ENCODE data around the gene OPRM1. TPM values are rescaled to one million over a fixed set of nuclear protein-coding genes. Genes with fewer than 3 reads are reported as not detected.

Gene OPRM1
- total RNA-seq, 1 experiment from 2014 or later, result not detected

DNA sequence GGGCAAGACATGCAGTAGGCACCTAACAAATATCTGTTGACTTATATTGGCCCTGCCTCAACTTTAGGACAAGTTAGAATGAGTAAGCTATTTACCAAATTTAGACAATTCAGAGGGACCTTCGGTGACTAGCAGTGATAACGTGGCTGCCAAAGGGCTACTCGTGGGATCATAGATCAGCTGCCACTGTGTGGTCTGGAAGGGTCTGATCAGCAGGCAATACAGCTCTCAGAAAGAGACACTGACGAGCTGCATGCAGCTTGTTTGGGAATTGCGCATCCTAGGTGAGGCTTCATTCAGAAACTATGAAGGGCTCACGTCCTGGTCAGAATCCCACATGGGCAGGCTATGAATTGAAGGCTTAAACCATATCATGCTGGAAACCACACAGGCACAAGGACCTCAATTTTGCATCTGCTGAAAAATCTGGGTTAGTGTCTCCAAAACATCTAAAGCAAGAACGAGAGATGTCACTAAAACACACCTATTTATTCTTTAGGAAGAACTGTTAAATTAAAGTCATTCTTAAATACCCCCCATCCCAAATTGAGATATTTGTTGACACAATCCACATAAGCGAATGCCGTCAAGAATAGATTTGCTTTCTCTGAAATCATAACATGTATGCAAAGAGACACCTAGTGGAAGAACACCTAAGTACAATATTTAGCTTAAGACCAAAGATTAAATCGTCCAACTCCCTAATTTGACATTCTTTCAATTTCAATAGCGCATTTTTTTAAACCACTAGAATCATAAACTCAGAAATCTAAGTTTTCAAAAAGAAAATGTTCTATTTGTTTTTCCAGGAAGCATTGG lies 238.0 kb downstream of the OPRM1 start:
- DNase-seq (ENCODE audit: low read depth), result peak; percentile 33

DNA sequence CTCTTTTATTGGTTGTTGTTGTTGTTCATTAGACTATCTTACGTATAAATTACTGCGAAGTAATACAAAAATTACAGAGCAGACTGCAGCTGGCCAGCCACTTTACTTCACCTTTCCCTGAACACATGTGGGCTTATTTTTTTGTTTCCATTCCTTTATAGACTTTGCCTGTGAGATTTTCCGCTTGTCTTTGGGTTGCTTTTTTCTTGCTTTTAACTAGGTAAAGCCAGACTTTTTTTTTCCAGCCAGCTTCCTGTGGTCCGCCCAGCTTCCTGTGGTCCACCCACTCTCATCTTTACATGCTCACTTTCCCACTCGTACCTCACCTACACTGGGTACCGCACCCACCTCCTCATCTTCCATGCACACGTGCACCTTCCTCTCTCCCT lies 238.6 kb downstream of the OPRM1 start:
- DNase-seq (ENCODE audit: low read depth), result peak; percentile 39

DNA sequence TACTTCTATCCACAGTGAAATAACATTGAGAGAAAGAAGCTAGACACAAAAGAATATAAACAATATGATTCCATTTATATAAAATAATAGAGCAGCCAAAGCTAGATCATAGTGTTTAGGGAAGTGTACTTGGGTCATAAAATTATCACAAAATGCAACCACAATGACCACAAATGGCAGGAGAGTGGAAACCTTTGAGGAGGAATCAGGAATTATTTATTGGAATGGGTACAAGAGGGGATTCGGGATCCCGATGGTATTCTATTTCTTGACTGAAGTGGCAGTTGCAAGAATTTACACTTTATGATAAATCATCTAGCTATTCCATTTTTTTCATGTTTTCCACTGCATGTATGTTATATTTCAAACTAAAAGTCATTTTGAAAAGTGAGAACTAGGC lies 241.5 kb downstream of the OPRM1 start:
- DNase-seq (ENCODE audit: low read depth), result no peak

DNA sequence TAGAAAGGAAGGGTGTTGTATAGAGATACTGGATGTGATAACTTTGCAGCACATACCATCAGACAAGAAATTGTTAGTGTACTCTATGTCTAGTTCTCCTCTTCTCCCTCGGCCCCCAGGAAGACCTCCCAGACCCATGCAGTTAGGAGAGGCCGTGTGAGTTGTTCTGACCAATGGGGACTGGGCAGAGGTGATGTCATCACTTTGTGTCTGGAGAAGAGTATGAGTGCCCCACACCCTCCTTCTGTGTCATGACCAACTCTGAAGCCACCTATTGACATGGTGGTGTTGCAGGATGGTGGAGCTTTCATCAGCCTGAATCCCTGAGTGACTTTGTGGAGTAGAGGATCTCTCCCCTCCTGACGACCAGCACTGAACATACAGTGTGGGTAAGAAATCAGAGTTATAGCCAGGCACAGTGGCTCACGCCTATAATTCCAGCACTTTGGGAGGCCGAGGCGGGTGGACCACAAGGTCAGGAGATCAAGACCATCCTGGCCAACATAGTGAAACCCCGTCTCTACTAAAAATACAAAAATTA lies 245.3 kb downstream of the OPRM1 start:
- DNase-seq (ENCODE audit: low read depth), result no peak

DNA sequence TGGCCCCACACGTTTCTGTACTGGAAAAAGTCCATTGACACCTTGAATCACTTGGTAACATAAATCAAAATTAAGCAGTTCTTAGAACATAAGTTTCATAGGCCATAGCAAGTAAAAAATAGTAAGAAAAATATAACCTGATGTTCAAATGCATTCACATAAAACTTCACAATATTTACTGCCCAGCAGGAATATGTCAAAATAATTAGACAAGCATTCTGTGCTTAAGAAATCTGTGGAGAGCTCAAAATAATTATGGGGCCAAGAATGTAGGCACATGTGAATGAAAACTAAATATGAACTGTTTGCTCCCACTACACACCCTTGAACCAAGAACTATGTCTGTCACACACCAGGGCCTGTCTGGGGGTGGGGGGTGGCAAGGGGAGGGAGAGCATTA lies 246.8 kb downstream of the OPRM1 start:
- no peak for DNase-seq (ENCODE audit: low read depth)

- no peak for DNase-seq (ENCODE audit: low read depth)
These were observed 250.9 kb downstream of the OPRM1 start for GRCh38 chr6:154289818-154290508.

DNA sequence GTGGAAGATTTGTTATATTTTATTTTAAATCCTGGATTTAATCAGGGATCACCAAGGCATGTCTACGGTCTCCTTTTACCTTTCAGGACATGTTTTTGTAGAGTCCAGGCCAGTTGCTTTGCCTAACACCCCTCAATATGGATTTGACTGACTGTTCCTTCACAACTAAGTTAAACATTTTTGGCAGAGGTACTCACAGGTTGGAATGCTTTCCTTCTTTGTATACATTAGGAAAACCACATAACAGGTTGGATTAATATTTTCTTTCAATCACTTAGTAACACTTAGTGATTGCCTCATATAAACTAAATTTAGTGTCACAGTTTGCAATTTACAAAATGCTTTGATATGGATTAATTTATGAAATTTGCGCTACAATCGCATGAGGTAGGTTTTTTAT lies 253.0 kb downstream of the OPRM1 start:
- DNase-seq (ENCODE audit: low read depth), result no peak

- DNase-seq (ENCODE audit: low read depth), result peak; percentile 72
These were observed 253.9 kb downstream of the OPRM1 start for GRCh38 chr6:154292855-154293519.

- no peak for DNase-seq (ENCODE audit: low read depth)
These were observed 256.7 kb downstream of the OPRM1 start for GRCh38 chr6:154295733-154296132.
